T-helper 22 cell (primary cell): ENCODE measurements around the gene LRTM2.

ENCODE experiments used
- DNase-seq: peaks from one replicate; pipeline ENCODE4 v3.0.0-alpha.2; 2020; ENCODE audit warnings: low read depth

Gene LRTM2

DNA sequence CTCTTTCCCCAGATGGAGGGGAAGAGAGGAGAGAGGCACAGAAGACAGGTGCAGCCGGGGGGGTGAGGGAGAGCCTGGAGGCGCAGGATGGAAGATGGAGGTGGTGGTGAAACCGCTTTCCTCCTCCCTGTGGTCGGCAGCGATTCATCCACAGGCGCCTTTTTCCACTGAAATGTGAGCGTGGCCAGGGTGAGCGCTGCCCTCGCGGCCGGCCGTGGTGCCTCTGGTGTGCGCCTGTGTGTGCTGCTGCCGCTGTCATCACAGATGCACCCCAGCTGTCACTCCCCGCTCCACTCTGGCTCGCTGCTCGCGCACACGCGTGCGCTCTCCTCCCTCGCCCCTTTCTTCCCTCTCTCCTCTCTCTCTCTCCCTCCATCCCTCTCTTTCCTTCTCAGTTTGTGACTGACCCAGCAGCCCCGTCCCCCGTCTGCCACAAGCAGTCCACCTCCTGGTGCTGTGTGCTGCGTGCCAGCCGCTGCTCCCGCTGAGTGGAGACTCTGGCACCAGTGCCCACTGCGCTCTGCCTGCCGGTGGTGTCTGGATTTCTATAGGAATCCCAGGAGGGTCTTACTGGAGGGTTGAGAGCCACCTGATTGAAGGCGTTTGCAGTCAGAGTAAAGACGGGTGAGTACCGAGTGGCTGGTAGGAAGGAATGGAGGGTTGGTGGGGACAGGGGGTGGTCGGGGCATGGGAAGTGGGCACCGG lies at the start of gene LRTM2:
TSS of gene LRTM2 (plus strand) at position 375 of the 705 bp plus-strand sequence. CDS start 7,584 bp downstream, outside the sequence.
- DNase-seq: no peak

DNA sequence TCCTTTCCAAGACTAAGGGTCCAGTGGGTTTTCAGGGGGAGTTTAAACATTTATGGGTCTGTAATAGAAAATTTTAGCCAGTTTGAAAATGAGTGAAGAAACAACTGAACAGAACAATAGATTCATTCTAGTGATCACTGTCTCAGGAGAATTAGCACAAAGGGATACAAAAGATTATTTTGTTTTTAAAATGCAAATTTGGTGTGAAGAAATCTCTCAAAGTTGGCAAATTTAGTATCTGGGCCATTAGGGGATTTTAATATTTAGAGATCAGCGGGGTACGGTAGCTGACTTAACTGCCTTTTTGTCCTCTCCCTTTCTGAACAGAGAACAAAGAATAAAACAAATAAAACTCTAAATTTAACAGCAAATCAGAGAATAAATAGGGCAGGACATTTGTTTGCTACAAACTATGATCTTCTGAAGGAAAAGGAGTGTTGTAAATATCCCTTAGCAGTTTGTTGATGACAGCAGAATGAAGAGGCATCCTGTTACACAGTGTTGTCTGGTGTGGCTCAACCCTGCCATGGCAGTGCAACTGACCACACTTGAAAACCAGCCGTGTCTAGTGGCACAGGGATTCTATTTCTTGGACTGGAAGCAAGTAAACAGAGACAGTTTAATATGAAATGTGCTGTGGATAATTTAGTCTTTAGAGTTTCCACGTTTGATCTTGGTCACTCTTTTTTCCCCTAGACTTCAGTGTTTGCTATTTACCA lies 46.3 kb upstream of the LRTM2 start:
- DNase-seq: no peak

DNA sequence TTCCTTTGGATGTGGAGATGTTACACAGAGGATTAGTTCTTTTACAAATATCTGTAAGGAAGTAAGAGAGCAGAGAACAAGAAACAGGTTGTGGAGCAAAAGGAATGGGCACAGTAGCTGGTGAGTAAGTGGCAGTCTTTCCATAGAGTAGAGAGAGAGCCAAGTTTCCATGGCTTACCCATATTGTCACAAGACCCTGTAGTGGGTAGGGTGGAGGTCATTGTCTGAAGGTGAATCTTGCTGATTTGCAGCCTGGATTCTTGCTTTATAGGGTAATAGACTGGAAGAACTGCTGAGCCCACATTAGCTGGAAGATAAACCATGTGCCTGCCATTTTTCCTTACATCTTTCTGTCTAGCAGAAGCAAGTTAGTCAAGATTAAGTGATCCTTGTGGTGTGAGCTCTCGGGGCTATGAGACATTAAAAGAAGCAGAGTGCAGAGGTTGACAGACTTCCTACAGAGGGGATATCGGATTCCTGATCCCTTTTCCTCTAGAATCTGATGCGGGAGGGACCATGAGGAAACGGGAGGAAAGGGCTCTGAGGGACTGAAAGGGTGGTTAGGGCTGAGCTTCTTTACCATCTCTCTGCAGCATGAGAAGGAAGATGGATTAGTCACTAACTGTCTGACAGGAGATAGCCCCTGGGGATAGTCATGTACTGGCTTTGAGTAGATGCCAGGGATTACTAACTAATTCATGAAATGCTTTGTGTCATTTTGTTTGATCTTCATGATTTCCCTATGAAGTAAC lies 44.0 kb upstream of the LRTM2 start:
- no peak for DNase-seq

DNA sequence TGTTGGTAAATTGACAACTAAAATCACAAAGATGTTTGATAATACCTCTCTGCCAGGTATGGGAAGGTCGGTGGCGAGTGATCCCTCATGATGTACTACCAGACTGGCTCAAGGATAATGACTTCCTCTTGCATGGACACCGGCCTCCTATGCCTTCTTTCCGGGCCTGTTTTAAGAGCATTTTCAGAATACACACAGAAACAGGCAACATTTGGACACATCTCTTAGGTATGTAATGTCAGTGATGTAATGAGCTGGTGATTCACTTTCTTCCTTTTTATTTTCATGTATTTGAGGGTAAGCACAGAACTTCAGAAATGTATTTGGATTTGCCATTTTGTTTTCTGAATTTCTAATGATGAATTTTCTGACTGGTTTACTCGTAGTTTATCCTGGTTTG lies 42.6 kb upstream of the LRTM2 start:
- no peak for DNase-seq

DNA sequence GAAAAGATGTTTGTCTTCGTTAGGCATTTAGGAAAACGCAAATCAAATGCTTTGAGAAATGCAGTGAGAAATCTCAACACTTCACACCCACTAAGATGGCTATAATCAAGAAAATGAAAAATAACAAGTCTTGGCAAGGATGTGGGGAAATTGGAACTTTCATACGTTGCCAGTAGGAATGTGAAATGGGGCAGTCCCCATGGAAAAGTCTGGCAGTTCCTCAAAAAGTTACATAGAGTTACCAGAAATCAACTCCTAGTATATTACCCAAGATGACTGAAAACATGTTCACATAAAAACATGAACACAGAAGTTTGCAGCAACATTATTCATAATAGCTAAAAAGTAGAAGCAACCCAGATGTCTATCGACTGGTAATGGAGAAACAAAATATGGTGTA lies 41.5 kb upstream of the LRTM2 start:
- DNase-seq: no peak

DNA sequence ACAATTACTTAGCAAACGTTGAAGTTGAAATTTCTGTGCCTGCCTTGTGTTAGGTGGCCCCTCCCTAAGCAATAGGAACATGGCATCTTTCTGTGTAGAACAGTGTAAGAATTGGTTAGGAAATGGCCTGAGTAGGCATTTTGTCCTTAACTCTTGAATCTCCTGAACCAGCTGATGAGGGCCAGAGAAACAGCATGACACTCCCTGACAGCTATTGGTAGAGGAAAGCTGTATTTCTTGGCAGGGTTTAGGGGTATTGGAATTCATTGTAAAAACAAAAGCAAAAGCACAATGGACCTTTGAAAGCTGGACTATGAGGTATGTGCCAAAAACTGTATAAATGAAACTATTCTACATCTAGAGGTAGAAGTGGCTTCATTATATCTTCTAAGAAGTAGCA lies 40.6 kb upstream of the LRTM2 start:
- no peak for DNase-seq

DNA sequence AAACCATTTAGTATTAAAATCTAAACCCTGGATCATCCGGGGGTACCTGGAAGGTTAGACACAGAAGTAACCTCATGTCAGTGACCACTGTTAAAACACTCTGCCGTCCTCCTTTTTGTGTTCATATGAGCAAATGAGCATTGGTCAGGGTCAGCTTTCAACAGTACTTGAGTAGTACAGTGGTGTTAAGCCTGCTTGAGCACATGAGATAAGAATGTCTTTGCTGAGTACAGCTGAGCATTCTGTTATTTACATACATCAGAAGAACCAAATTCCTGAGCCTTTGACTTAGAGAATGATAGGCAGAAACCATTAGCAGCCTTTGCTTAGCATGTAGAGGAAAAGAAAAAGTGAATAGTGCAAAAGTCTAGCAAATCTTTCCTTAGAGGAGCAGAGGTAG lies 38.6 kb upstream of the LRTM2 start:
- DNase-seq: no peak

DNA sequence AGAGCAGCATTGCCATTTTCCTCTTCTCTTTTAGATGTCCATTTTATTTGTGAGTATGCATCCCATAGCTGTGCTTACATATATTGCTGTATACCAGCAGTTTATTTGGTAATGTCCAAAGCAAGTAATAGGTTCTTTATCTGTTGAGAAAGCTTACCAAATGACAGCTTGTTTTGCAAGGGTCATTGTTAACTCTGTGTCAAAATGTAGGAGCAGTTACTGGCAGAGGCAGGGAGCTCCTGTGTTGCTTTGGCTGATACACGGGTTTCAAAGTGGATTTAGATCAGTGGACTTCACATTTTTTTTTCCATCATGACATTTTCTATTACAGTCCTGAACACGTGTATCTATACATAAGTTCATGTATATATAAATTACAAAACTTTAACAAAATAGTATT lies 38.1 kb upstream of the LRTM2 start:
- DNase-seq: no peak

DNA sequence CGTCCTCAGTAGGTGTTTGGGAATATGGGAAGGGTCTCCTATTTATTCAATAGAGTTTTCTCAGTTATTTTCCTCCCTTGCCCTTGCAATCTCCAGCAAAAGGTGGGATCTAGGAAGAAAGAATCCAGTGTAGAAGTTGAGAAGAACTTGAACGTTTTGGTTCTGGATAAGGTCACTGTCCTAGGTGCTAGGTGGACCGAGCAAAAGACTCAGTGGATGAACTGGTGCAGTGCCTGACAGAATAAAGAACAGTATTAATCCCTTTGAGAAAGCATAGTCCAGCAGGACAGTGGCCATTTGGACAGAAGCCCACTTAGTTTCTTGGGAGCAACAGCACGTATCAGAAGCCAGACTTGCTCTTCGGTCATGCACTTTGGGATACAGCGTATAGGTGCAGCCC lies 32.7 kb upstream of the LRTM2 start:
- no peak for DNase-seq

DNA sequence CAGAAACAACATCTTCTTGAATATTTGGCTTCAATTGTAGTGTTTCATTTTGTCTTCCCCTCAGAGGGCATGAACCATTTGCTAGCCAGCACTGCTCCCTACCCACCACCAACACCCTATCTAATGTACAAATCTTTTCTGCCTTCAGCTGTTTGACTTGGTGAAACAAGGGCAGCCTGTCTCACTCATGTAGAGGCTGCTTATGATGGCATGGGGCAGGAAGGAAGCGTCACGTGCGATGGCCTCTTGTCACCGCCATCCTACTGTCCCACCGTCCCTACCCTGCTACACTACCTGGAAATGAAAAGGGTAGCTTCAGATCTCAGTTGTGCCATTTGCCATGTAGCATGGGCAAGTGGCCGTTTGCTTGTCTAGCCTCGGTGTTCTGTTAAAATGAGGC lies 29.9 kb upstream of the LRTM2 start:
- no peak for DNase-seq

DNA sequence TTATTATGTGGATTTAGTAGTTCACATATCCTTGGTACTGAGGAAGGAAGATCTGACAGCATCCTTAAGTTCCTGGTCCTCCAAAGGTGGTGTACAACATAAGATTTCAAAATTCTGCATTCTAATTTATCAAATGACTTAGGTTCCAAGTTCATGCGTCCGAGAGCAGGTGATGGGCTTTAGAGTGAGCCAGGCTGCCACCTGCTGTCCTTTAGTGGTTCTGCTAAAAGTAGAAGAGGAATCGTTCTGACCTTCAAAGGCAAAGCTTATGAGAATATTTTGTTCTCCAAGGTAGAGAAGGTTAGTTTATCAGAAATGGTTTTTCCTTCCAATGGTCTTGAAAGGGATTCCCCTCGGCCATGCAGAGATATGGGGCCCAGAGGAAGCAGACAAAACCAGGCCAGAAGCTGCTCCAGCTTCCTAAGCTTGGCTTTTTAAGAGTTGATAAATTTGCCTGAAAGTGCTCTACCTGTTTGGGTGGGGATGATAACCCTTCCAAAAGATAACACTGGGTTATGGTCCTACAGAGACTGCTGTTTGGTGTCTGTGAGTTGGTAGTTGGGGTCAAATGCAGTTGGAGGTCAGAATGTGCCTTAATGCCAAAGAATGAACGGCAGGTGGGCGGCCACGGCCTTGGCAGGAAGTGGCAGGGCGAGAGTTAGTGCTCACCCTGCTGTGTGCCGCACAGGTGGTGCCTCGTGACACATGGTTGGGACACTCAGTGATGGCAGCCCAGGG lies 29.1 kb upstream of the LRTM2 start:
- DNase-seq: peak; percentile 33

DNA sequence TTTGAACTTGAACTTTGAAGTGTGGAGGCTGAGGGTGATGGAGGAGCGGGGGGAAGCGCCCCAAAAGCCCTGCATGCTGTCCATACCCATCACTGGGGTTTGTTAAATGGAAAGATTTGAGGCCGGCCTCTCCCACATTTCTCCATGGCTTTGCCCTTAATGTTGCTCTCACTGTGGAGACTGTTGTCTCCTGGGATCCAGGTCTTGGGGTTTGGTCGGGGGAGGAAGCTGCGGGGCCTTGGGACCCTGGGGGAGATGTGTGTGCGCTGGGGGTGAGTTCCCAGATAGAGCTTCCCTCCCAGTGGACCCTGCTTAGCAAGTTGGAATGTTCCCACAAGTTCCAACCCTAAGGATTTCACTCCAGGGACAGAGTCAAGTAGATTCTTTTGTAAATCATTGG lies 28.0 kb upstream of the LRTM2 start:
- no peak for DNase-seq

DNA sequence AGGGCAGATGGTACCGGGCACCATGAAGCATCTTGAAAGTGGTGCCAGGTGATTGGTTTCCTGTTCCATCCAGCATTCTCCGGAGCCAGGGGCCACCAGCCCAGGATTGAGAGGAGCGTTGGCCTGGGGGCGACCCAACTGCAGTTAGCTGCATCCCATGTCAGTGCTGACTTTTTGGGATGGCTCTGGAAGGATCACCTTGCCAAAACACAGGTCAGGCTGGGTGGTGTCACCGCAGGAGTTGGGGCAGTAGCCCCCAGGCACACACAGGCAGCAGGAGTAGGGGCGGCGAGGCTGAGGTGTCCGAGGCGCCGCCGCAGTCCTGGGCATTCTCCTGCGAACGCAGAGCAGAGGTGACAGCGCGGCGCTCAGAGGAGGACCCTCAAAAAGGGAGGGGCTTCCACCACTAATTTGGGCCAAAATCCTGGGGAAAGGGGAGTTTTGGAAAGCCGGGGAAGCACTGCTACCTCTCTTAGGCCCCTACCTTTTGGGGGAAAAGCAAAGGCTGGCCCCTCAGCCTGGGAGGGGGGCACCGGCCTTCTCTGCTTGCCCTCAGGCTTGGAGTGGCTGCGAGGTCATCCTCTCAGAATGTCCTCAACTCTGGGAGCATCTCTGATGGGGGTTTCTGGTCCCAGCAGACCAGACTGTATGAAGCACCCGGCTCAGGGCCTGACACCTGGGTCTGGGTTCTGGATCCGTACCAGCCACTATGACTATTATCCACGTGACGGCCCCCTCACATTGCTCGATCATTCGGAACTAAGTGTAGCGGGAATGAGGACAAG lies 26.7 kb upstream of the LRTM2 start:
- no peak for DNase-seq

DNA sequence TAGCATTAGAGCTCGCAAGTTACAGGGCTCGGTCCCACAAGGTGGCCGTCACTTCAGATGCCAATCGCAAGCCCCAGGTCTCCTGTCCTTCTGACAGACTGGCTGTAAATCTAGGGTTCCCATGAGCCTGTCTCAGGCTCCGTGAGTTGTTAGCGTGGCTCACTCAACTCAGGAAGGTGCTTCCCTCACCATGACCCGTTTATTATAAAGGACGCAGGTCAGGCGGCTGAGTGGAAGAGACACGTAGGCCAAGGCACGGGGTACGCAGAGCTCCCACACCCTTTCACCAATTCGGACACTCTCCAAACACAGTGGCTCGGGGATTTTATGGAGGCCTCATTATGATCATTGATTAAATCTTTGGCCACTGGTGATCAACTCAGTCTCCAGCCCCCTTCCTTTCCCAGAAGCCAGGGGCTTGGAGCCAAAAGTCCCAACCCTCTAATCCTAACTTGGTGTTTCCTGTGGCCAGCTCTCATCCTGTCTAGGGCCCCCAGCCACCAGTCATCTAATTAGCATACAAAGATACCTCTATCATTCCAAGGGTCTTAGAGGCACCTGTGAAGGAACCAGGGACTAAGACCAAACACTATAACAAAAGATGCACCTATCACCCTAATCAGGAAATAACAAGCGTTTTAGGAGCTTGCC lies 25.8 kb upstream of the LRTM2 start:
- no peak for DNase-seq

DNA sequence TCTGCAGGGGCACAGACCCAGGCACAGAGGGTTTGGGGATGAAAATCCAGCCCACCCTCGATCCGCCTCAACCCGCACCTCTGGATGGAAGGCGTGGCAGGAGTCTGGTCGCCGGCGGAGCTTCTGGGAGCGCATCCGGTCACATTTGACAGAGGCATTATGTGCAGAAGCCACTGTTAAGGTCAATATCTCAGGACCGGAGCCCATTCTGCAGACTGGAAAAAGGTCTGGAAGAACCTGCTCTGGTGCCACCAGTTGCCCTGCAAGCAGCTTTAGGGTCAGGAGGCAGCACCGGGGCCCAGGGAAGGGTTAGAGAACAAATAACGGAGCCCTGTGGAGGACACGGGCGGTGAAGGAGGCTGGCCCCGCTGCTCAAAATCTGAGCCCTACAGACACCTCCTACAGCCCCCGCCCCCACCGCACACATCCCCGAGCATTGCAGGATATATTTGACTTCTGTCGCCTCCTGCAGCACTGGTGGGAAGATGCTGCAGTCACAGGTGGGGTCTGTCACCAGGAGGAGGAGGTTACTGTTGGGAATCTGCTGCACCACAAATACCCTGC lies 25.1 kb upstream of the LRTM2 start:
- no peak for DNase-seq

DNA sequence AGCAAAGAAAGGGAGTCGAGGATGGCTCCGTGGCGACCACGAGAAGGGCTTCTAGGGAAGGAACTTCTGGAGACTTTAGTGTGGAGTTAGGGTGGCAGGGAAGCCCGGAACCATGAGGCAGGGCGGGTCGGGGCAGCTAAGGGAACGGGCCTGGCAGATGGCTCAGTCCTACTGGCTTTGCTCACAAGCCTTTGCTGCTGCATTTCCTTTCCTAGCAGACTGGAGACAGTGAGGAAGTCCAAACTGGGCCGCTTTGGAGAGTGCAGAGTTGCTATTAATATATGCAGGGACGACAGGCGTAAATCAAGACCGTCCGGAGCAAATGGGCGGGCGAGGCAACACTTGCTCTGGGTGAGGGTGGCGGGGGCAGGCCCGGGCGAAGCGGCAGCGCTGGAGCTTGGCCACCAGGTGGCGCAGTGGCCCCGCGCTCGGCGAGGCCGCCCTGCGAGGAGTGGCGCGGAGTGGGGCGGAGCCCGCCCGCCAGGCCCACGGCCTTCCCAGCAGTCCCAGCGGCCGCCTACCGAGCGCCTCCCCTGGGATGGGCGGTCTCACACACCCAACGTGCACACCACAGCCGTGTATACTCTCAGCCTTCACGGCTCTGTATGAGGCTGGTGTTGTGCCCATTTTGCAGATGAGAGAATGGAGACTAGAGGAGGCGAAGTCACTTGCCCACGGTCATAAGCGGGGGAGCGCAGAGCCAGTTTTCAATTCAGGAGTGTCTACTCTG lies 24.4 kb upstream of the LRTM2 start:
- DNase-seq: peak; percentile 87

DNA sequence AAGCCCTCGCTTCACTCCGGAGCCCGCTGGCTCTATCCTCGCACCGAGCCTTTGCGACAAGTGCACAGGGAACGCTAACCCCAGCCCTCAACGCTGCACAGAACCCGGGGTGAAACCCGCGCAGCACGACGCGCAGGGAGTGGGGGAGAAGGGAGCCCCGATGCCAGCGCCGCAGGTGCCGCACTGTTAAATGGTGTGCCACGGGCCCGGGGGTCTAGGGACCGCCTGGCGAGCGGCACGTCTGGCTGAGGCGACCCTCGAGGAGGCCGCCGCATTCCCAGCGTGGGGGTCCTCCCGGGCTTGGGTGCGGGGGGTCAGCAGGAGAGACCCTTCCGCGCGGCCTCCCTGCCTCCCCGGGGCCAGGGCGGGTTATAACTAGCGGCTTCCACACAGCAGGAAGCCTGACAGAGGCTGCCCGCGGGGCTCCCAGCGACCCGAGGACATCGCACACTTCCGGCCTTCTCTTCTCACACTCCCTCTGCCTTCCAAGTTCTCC lies 23.8 kb upstream of the LRTM2 start:
- DNase-seq: no peak

DNA sequence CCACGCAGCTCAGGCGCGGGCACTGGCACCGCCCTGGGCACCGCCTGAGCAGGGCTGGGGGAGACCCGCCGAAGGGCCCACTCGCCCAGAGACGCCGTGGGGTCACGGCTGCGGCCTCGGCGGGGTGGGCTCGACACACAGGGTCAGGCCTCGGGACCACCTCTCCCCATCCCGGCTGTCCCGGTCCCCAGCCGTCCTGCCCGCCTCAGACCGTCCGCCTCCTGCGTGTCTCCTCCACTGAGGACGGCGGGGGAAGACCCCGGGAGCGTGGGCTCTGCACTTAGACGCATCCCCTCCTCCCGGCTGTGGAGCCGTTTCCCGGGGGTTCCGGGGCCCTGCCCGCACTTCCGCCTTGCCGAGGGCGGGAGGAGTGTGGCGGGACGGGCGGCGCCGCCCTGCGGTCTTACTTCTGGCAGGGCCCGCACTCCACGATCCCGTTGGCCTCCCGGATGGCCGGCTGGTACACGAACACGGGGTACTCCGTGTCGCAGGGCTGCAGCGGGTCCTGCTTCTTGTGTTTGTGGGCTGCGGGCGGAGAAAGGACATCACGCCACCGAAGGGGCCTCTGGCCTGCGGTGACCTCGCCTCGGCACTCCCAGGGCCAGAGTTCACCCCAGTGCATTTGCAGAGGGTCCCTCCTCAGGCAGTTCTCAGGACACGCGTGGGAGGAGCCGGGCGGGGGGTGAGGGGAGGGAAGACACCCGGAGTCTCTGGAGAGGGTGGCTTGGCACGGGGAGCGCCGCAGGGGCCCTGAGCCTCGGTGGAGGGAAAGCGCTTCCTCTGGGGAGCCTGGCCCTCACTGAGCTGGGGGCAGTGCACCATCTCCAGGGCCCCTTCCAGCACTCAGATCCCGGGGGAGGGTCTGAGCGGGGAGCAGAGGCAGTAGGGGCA lies 23.1 kb upstream of the LRTM2 start:
- peak; percentile 57 for DNase-seq
